HL-60 (cell line): ENCODE data around the gene MAN1C1.

ENCODE experiments used
- CTCF ChIP-seq: IDR thresholded peaks from one replicate; pipeline ENCODE4 v1.5.1; 2011; ENCODE audit warnings: low read length, control low read depth, inconsistent platforms; ENCODE audit not compliant: insufficient read depth
- POLR2AphosphoS5 ChIP-seq: IDR thresholded peaks from 2 replicates; pipeline ENCODE4 v1.6.1; 2012; ENCODE audit warnings: low read depth

DNA sequence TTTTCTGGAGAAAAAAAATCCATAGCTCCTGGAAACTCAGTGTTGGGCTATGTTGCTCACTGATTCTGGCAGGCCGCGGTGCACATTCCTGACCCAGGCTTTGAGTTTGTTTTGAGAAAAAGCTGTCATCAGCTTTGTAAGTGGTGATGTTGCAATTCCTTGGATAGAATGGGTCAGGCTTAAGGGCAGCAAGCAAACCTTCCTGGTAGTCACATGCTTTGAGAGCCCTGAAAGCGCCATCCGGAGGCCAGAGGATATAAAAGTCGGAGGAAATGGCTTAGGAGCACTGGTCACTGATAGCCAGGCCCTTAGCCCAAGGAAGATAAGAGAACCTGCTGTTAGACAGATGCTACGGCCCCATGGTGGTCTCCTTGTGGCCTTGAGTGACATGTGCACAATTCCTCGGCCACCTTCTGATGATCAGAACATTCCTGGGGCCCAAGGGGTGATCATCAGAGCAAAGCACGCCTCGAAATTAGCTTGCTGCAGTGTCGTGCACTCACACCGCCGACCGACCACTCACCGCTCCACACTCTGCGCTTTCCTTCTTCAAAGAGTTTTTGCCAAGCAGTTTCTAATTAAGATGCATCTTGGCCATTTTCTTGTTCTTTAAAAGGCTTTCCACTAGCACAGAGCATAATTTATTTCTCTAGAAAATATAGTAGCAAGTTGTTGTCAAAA lies 78.6 kb downstream of the MAN1C1 start:
- no peak for TF ChIP-seq POLR2AphosphoS5
- TF ChIP-seq CTCF, result no peak
